Ascending aorta (tissue), 2 donors: ENCODE data around the gene CNST. TPM values are rescaled to one million over a fixed set of nuclear protein-coding genes. Genes with fewer than 3 reads are reported as not detected.

Experiments
- DNase-seq, 2 donors: peaks; one replicate each; pipeline ENCODE4 v3.0.0-alpha.2; 2019; ENCODE audit warnings: low spot score in 2 of 2
- H3K27ac ChIP-seq, 2 donors: fragments of 200-600 bp; sonication (generic); one replicate each; pipeline ENCODE4 v1.5.1; 2016 to 2017; ENCODE audit warnings: mild to moderate bottlenecking in 1 of 2
- H3K27me3 ChIP-seq: fragments of 200-600 bp; sonication (generic); one replicate; pipeline ENCODE4 v1.5.1; 2017
- H3K36me3 ChIP-seq, 2 donors: fragments of 200-600 bp; sonication (generic); one replicate each; pipeline ENCODE4 v1.5.1; 2016
- H3K4me1 ChIP-seq, 2 donors: fragments of 200-600 bp; sonication (generic); one replicate each; pipeline ENCODE4 v1.5.1; 2016 to 2017; ENCODE audit warnings: mild to moderate bottlenecking in 1 of 2
- H3K4me3 ChIP-seq, 2 donors: fragments of 200-600 bp; sonication (generic); one replicate each; pipeline ENCODE4 v1.5.1; 2016 to 2017; ENCODE audit warnings: mild to moderate bottlenecking in 1 of 2
- H3K9me3 ChIP-seq, 2 donors: fragments of 200-600 bp; sonication (generic); one replicate each; pipeline ENCODE4 v1.5.1; 2016
- CTCF ChIP-seq, 3 experiments: fragments of 200-600 bp in 2 of 3; fragments of 450-650 bp in 1 of 3; sonication (generic) in 2 of 3; IDR thresholded peaks; one replicate each; pipeline ENCODE4 v1.5.1; 2016 to 2019; ENCODE audit warnings: antibody characterized with exemption in 3 of 3, mild to moderate bottlenecking in 1 of 3, moderate library complexity in 1 of 3
- intact Hi-C: fragments of 100-400 bp; cut with DNase I; formaldehyde crosslinking; loops from one replicate; pipeline ENCODE4 v1.15.1; 2023
- total RNA-seq: library from RNA; depleted of rRNA; stranded (reverse); fragments of >200 nt; gene quantifications from one replicate; pipeline ENCODE4 v1.1.0, GENCODE V29; 2016

CNST gene
- total RNA-seq, 1 donor from 2014 or later = 125 TPM

DNA sequence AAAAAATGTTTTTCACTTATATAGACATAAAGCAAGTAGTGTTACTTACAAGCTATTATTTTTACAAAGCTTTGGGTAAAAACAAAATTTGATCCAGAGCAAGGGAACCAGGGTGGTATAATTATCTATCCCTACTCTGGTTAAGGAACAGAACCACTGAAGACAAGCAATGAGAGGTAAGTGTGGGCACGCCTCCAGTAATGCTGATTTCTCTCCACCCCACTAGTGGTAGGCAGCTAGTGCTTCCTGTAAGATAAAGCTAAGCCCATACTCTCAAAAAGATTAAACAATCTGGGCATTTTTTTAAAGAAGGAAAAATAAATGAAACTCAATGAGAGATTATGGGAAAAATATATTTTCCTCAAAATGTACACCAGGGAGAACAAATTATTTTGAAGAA, 22.3 kb upstream of the CNST start:
- Histone ChIP-seq H3K36me3 (peaks cover 32 to 54% of the 10 kb centered on the region in 2 donors), H3K4me1 (no peaks in the 10 kb centered on the region), H3K27ac (no peak overlapping the region), H3K27me3 (no peaks in the 10 kb centered on the region), H3K4me3 (no peak overlapping the region), H3K9me3 (no peaks in the 10 kb centered on the region)
- DNase-seq = no peak
- TF ChIP-seq CTCF (IDR thresholded peaks at IDR 0.05) = no peak
- intact Hi-C loops = no loop called here

GRCh38 chr1:246549665-246550064, 16.6 kb upstream of the CNST start:
- intact Hi-C loops = no loop called here
- H3K27me3 ChIP-seq = no peaks in the 10 kb centered on the region
- H3K4me1 ChIP-seq = no peaks in the 10 kb centered on the region
- TF ChIP-seq CTCF (IDR thresholded peaks at IDR 0.05) = no peak
- H3K4me3 ChIP-seq = no peak overlapping the region
- no peaks in the 10 kb centered on the region for H3K9me3 ChIP-seq
- no peak overlapping the region for H3K27ac ChIP-seq
- DNase-seq = no peak
- H3K36me3 ChIP-seq = peaks cover 26 to 58% of the 10 kb centered on the region in 2 donors

- no peak for DNase-seq
- no peaks in the 10 kb centered on the region for H3K4me1 ChIP-seq
- H3K27me3 ChIP-seq = no peaks in the 10 kb centered on the region
- TF ChIP-seq CTCF (IDR thresholded peaks at IDR 0.05) = no peak
- no peaks in the 10 kb centered on the region for H3K9me3 ChIP-seq
- intact Hi-C loops = no loop called here
- no peak overlapping the region for H3K27ac ChIP-seq
- H3K4me3 ChIP-seq = no peak overlapping the region
- peaks cover 31 to 57% of the 10 kb centered on the region in 2 donors for H3K36me3 ChIP-seq
Observed at GRCh38 chr1:246550402-246550801, 15.9 kb upstream of the CNST start.

DNA sequence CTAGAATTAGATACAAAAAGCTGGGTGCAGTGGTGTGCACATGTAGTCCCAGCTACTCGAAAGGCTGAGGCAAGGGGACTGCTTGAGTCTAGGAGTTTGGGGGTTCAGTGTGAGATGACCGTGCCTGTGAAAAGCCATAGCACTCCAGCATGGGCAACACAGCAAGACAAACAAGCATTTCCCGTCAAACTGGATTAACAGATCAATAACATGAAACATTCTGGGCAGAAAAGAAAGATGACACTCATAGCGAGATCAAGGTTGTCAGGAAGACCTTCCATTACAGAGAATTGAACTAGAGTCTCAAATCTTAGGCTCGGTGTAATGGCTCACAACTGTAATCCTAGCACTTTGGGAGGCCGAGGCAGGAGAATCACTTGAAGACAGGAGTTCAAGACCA, 14.1 kb upstream of the CNST start:
- H3K27me3 ChIP-seq = no peaks in the 10 kb centered on the region
- intact Hi-C loops = no loop called here
- H3K4me1 ChIP-seq = no peaks in the 10 kb centered on the region
- peaks cover 35 to 61% of the 10 kb centered on the region in 2 donors for H3K36me3 ChIP-seq
- DNase-seq = no peak
- H3K27ac ChIP-seq = no peak overlapping the region
- H3K9me3 ChIP-seq = no peaks in the 10 kb centered on the region
- H3K4me3 ChIP-seq = no peak overlapping the region
- no peak for TF ChIP-seq CTCF (IDR thresholded peaks at IDR 0.05)

DNA sequence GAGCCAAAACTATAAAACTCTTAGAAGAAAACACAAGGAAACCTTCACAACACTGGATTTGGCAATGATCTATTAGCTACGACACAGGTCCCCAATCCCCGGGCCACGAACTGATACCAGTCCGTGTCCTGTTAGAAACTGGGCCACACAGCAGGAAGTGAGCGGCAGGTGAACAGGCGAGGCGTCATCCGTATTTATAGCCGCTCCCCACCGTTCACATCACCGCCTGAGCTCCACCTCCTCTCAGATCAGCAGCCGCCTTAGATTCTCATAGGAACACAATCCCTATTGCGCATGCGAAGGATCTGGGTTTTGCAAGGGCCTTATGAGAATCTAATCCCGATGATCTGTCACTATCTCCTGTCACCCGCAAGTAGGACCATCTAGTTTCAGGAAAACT, 12.1 kb upstream of the CNST start:
- H3K27ac ChIP-seq = no peak overlapping the region
- TF ChIP-seq CTCF (IDR thresholded peaks at IDR 0.05) = no peak
- H3K36me3 ChIP-seq = peaks cover 26 to 71% of the 10 kb centered on the region in 2 donors
- no peaks in the 10 kb centered on the region for H3K4me1 ChIP-seq
- H3K27me3 ChIP-seq = no peaks in the 10 kb centered on the region
- DNase-seq = no peak
- intact Hi-C loops = no loop called here
- no peaks in the 10 kb centered on the region for H3K9me3 ChIP-seq
- H3K4me3 ChIP-seq = no peak overlapping the region

GRCh38 chr1:246558041-246558440, 8.2 kb upstream of the CNST start:
- Histone ChIP-seq H3K36me3 (peaks cover 18 to 52% of the 10 kb centered on the region in 2 donors), H3K27ac (no peak overlapping the region), H3K27me3 (no peaks in the 10 kb centered on the region), H3K9me3 (no peaks in the 10 kb centered on the region), H3K4me1 (no peaks in the 10 kb centered on the region), H3K4me3 (no peak overlapping the region)
- no peak for TF ChIP-seq CTCF (IDR thresholded peaks at IDR 0.05)
- no peak for DNase-seq
- intact Hi-C loops = no loop called here
